GM19328 (cell line): Measurements from ENCODE around the gene FBXW8.

ENCODE experiments used
- ATAC-seq: cut with Tn5 transposase; IDR thresholded peaks from one replicate; pipeline ENCODE4 v1.9.1; 2021; ENCODE audit warnings: mild to moderate bottlenecking, moderate library complexity; ENCODE audit not compliant: unreplicated experiment

FBXW8 gene

DNA sequence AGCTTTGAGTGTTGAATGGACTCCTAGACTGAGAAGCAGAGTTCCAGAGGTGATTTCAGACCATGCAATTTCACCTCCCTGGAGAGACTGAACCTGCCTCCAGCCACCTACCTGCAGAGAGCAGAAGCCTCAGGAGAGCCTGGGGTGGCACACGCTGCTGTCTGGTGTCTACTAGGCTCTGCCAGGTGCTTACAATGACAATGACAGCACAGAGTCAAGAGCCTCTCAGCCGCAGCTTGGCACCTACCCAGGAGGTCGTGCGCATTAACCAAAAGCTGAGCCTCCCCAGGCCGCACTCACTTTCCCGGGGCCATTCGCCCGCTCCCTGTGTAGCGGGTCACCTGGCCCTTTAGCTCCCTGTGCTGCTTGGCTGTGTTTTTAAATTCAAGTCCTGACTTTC, 125.3 kb downstream of the FBXW8 start:
- ATAC-seq = no peak

- no peak for ATAC-seq
Observed at GRCh38 chr12:117036547-117036946, 125.8 kb downstream of the FBXW8 start.

- ATAC-seq = no peak
Observed at GRCh38 chr12:117037289-117038022, 126.7 kb downstream of the FBXW8 start.

DNA sequence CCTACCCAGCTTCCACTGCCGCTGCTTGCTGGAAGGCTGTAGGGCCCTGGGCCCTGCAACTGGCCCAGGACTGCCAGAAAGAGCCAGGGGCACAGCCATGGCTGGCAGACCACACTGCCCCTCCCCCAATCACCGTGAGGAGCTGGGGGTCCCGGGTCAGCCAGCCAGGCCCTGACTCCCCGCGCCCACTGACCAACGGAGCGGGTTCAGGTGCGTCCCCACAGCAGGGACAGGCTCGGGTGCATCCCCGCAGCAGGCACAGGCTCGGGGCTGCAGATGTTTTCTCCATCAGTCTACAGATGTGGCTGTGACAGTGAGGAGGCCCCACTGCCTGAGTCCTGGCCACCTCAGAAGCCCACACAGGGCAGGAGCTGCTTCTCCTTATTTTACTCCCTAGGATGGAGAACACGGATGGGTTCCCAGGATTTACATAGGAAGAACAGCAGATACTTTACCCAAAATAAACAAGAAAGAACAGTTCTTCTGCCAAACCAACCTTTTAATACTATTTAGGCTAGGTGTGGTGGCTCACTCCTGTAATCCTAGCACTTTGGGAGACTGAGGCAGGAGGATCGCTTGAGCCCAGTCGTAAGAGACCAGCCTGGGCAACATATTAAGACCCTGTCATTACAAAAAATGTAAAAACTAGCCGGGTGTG, 127.4 kb downstream of the FBXW8 start:
- ATAC-seq = no peak

GRCh38 chr12:117038919-117039318, 128.2 kb downstream of the FBXW8 start:
- ATAC-seq = no peak

DNA sequence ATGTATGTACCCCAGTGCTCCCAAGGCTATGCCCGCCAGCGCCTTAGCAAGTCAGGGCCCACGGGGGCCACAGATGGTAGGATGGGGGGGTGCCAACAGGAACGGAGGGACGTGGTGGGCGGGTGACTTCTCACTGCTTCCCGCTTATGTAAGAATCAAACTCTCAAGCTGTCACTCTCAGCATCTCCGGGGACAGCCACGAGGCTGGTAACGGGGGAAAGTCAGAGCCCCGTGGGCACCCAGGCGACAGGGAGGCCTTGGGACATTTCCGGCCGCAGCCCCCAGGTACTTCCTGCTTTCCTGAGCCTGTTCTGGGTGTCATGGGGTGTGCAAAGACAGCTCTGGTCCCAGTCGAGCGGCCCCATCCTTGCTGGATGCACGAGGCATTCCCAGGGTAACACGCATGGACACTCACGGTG, 129.2 kb downstream of the FBXW8 start:
- ATAC-seq = no peak

GRCh38 chr12:117040496-117040895, 129.7 kb downstream of the FBXW8 start:
- ATAC-seq = no peak

DNA sequence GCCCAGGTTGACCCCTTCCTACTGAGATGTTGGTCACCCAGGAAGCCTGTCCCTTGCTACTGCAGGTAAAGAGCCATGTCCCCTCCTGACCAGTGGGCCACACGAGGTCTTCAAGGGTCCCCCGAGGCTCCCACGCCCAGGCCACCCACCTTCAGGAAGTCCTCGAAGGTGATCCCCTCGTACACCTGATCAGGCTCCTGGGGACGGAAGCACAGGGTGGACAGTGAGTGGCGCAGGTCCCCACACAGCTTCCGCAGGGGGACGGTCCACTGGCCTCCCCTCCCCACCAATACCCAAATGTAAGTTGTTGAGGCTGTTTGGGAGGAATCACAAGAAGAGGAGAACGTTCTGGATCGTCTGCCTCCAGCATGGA, 131.0 kb downstream of the FBXW8 start:
- no peak for ATAC-seq

DNA sequence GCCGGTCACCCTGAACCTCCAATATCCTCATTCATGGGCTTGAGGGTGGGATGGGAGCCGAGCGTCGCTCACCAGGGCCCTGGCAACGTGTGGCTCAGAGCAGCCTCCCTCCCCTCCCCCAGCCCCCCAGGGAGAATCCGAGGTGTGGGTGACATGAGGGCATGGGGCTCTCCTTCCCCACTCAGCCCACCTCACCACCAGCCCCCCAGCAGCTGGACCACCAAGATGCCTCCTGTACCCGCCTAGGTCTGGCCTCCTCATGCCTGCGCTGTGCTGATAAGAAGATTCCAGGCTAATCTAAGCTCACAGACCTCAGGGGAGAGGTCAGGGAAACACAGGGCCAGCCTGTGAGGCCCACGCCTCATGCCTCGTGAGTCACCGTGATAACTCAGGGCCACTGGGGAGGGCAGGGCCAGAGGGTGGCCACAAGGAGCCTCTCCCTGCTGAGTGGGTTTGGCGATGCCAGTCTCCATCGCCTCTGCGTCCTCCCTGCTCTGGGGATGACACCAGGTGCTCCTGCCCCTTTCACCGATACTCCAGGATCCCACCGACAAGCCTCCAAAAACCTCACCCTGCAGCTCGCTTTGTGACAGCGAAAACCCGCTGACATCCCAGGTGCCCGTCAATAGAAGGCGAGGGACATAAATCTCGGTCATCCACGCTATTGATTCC, 131.6 kb downstream of the FBXW8 start:
- ATAC-seq = no peak

DNA sequence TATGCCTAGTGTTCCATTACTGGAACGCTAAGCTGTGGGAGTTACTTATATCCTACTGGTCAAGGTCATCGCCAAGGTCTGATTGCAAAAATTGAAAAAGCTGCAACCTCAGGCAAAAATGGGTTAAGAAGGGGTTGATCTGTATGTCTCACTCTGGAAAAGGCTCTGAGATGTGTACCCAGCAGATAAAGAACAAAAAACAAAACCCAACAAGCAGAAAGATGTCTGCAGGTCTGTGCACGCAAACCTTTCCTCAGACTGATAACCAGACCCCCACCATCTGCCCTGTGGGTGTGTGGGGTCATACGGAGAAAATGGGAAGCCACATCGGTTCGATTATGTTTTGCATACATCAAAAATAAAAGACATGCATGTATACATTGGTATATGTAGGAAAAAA, 132.1 kb downstream of the FBXW8 start:
- ATAC-seq = no peak

GRCh38 chr12:117044311-117044710, 133.6 kb downstream of the FBXW8 start:
- ATAC-seq = no peak

DNA sequence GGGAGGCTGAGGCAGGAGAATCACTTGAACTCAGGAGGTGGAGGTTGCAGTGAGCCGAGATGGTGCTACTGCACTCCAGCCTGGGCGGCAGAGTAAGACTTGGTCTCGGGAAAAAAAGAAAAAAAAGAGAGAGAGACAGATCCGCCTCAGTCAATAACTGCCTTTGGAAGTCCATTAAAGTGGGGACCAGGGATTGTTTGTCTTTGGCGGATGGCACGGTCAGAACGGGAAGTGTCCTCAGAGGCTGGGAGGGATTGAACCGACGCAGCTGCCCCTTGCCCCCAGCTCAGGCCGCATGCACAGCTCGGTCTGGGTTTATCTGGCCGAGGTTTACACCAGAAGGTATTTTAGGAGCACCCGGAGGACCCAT, 134.0 kb downstream of the FBXW8 start:
- ATAC-seq = no peak

- ATAC-seq = no peak
Observed at GRCh38 chr12:117045160-117046010, 134.6 kb downstream of the FBXW8 start.

- ATAC-seq = no peak
Observed at GRCh38 chr12:117046011-117046369, 135.2 kb downstream of the FBXW8 start.

- no peak for ATAC-seq
Observed at GRCh38 chr12:117046425-117046824, 135.7 kb downstream of the FBXW8 start.

DNA sequence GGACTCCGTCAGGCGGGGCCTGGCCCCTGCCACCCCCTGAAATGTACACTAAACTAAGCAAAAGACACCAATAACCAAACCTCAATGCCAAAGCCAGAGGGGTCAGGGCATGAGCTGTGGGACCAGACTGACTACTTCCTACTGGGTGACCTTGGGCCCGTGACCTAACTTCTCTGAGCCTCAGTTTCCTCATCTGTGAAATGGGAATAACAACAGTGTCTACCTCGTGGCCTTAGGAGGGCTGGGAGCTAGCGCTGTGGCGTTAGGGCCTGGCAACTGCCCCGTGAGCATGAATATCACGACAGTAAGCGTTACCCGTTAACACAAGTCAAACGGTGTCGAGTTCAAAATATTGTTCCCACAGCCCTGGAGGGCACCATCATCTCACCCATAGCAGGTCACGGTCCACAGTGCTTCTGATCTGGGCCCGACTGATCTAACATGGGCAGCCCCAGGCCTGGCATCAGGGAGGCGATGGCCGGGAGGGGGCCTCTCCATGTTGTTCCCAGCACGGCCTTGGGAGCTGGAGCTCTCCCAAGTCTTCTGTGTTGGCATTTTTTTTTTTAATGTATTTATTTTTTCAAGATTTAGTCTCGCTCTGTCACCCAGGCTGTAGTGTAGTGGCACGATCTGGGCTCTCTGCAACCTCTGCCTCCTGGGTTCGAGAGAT, 136.2 kb downstream of the FBXW8 start:
- no peak for ATAC-seq

DNA sequence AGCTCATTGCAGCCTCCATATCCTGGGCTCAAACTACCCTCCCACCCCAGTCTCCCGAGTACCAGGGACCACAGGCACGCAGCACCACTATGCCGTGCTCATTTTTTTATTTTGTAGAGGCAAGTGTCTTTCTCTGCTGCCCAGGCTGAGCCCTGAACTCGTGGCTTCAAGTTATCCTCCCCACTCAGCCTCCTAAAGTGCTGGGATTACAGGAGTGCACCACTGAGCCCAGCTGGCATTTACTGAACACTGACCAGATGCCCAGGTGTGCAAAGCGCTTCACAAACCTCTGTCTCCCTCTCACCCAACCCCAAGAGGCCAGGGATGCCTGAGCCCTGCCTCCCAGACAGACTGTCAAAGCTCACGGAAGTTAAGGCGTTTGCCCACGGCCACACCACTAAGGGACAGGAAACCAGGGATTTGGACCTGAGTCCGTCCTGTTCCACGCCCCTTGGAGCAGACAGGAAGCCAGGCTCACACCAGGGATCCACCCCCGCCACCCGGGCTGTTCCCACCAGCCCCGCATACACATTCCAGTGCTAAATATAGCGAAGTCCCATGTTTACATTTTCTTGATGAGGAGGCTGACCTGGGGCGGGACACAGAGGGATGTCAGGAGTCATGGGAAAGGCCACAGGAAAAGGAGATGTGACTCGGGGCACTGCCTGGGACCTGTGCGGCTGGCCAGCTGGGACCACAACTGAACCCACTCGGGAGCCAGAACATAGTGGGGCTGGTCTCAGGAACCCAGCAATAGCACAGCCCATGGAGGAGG, 137.2 kb downstream of the FBXW8 start:
- ATAC-seq = no peak

- ATAC-seq = no peak
Observed at GRCh38 chr12:117048585-117048904, 137.8 kb downstream of the FBXW8 start.

GRCh38 chr12:117049295-117049694, 138.5 kb downstream of the FBXW8 start:
- no peak for ATAC-seq

- ATAC-seq = no peak
Observed at GRCh38 chr12:117050060-117050459, 139.3 kb downstream of the FBXW8 start.
